Stomach smooth muscle (tissue), 2 donors: Measurements from ENCODE around the gene PPM1B.
"Not testable (repeated sequence)": the region's sequence is repeated elsewhere in the genome, so short reads cannot be mapped to it uniquely, and the experiment has no call there.

ENCODE experiments used
- H3K27ac ChIP-seq: one replicate; pipeline ENCODE4 v1.7.0; 2013; ENCODE audit warnings: mild to moderate bottlenecking, low read length, inconsistent platforms
- H3K27me3 ChIP-seq, 2 donors: one replicate each; pipeline ENCODE4 v1.7.0; 2013; ENCODE audit warnings: low read length in 2 of 2; ENCODE audit not compliant: insufficient read depth in 2 of 2, control insufficient read depth in 1 of 2
- H3K36me3 ChIP-seq, 2 donors: one replicate each; pipeline ENCODE4 v1.7.0; 2013; ENCODE audit warnings: low read length in 2 of 2; ENCODE audit not compliant: control insufficient read depth in 2 of 2, insufficient read depth in 2 of 2
- H3K4me1 ChIP-seq: one replicate; pipeline ENCODE4 v1.7.0; 2013; ENCODE audit warnings: low read length; ENCODE audit not compliant: control insufficient read depth, insufficient read depth
- H3K4me3 ChIP-seq, 2 donors: one replicate each; pipeline ENCODE4 v1.7.0; 2013; ENCODE audit warnings: low read length in 2 of 2
- H3K9ac ChIP-seq, 2 donors: one replicate each; pipeline ENCODE4 v1.7.0; 2013; ENCODE audit warnings: low read length in 2 of 2, mild to moderate bottlenecking in 1 of 2
- H3K9me3 ChIP-seq, 2 donors: one replicate each; pipeline ENCODE4 v1.7.0; 2013; ENCODE audit warnings: low read length in 2 of 2; ENCODE audit not compliant: control insufficient read depth in 2 of 2
- donor health status: healthy.
- donor health status: Pancreatic carcinoma.

The PPM1B gene

DNA sequence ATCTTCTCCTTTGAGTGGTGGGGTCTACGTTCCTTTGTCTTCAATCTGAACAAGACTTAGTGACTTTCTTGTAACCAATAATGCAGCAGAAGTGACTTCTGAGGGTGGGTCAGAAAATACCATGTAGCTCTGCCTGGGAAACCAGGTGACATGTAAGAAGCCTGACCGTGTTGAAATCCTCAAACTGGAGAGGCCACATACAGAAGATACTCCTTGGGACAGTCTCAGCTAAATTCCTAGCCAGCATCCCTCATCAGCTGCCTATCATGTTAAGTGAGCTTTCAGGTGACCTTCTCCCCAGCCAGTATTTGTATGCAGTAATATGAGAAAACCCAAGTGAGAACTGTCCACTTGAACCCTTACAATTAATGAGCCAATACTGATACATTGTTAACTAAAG is 27.0 kb downstream of the PPM1B start:
- Histone ChIP-seq H3K27ac (no peak overlapping the region), H3K36me3 (no peaks in the 10 kb centered on the region), H3K9me3 (no peaks in the 10 kb centered on the region), H3K4me3 (no peak overlapping the region), H3K27me3 (no peaks in the 10 kb centered on the region), H3K4me1 (no peaks in the 10 kb centered on the region), H3K9ac (no peak overlapping the region)

DNA sequence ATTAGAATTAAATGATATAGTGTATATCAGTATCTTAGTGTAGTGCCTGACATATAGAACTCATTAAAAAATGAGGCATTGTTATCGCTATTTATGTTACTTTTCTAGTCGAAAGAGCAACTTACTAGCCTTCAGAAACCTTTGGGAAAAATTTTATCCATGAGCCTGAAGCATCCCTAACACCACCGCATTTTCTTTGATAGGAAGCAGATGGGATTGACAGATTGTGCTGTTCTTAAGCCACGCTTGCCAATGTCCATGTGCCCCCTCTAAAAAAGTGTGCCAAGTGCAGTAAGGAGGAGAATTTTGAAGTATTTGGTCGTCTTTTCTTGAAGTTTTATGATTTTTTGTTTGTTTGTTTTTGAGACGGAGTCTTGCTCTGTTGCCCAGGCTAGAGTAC is 29.1 kb downstream of the PPM1B start:
- Histone ChIP-seq H3K27me3 (no peaks in the 10 kb centered on the region), H3K4me1 (no peaks in the 10 kb centered on the region), H3K27ac (no peak overlapping the region), H3K9ac (no peak overlapping the region), H3K36me3 (peaks cover 0 to 3% of the 10 kb centered on the region in 2 donors), H3K4me3 (no peak overlapping the region), H3K9me3 (no peaks in the 10 kb centered on the region)

- Histone ChIP-seq H3K27me3 (no peaks in the 10 kb centered on the region), H3K9ac (no peak overlapping the region), H3K27ac (no peak overlapping the region), H3K4me1 (no peaks in the 10 kb centered on the region), H3K4me3 (no peak overlapping the region), H3K9me3 (no peaks in the 10 kb centered on the region), H3K36me3 (peaks cover 0 to 3% of the 10 kb centered on the region in 2 donors)
Observed at GRCh38 chr2:44200011-44200410, 31.3 kb downstream of the PPM1B start.

- H3K4me1 ChIP-seq: no peaks in the 10 kb centered on the region
- H3K36me3 ChIP-seq: peaks cover 0 to 3% of the 10 kb centered on the region in 2 donors
- H3K9ac ChIP-seq: no peak overlapping the region
- no peaks in the 10 kb centered on the region for H3K9me3 ChIP-seq
- no peaks in the 10 kb centered on the region for H3K27me3 ChIP-seq
- no peak overlapping the region for H3K4me3 ChIP-seq
- no peak overlapping the region for H3K27ac ChIP-seq
Observed at GRCh38 chr2:44200759-44201158, 32.1 kb downstream of the PPM1B start.

- no peak overlapping the region for H3K9ac ChIP-seq
- no peaks in the 10 kb centered on the region for H3K27me3 ChIP-seq
- H3K36me3 ChIP-seq: peaks cover 0 to 3% of the 10 kb centered on the region in 2 donors
- H3K27ac ChIP-seq: no peak overlapping the region
- no peaks in the 10 kb centered on the region for H3K9me3 ChIP-seq
- no peak overlapping the region for H3K4me3 ChIP-seq
- H3K4me1 ChIP-seq: no peaks in the 10 kb centered on the region
Observed at GRCh38 chr2:44201648-44202165, 33.0 kb downstream of the PPM1B start.

DNA sequence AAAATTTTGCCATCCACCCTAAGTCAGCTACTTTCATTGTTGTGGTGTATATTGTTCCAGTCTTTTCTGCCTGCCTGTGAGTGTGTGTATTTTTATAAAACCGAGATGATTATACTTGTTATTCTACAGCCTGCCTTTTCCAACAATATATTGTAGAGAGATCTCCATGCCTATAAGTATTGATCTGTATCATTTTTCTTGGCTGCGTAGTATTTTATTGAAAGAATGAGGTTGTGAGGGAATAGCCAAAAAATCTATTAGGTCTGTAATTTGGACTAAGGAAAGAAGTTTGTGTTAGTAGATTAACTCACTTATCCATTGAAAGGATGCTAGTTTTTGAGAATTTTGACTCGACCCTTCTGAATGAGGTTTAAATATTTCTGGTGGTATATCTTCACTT is 34.9 kb downstream of the PPM1B start:
- H3K4me3 ChIP-seq: no peak overlapping the region
- H3K27me3 ChIP-seq: no peaks in the 10 kb centered on the region
- H3K9me3 ChIP-seq: no peaks in the 10 kb centered on the region
- no peak overlapping the region for H3K9ac ChIP-seq
- H3K36me3 ChIP-seq: peaks cover 0 to 3% of the 10 kb centered on the region in 2 donors
- no peak overlapping the region for H3K27ac ChIP-seq
- no peaks in the 10 kb centered on the region for H3K4me1 ChIP-seq

DNA sequence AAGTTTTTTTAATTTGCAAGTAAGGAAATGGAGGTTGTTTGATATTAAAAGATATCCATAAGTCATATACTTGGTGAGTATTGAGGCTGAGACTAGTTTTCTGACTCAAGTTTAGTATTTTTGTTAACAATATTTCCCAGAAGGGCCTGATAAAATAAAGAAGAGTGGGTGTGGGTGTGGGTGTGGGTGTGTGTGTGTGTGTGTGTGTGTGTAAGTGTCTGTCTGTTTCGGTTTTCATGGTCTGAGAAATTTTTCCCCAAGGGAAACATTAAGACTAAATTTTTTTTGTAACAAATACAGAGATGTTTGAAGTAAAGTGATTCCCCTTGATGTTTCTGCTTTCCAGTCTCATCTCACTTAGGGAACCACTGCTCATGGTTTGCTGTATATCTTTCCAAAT is 36.5 kb downstream of the PPM1B start:
- H3K27ac ChIP-seq: no peak overlapping the region
- H3K9me3 ChIP-seq: no peaks in the 10 kb centered on the region
- no peak overlapping the region for H3K9ac ChIP-seq
- no peaks in the 10 kb centered on the region for H3K4me1 ChIP-seq
- H3K36me3 ChIP-seq: peaks cover 0 to 3% of the 10 kb centered on the region in 2 donors
- no peaks in the 10 kb centered on the region for H3K27me3 ChIP-seq
- no peak overlapping the region for H3K4me3 ChIP-seq

DNA sequence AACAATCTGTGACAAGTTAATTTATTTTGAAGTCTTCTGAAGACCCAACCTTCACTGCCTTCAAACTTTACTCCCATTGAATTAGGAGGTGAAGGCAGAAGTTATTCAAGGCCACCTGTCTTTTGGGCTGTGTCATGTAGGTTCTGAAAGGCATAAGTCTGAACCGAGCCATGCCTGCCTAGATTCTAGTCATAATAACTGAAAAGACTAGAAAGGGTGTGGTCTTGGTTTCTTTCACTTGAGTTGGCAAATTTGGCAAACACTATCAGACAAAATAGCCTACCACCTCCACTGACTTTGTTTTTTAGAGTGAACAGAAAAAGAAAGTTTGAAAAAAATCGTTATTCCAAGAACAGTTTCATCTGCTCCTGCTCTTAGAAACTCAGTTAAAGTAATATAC is 38.4 kb downstream of the PPM1B start:
- Histone ChIP-seq H3K9me3 (no peaks in the 10 kb centered on the region), H3K4me1 (no peaks in the 10 kb centered on the region), H3K4me3 (no peak overlapping the region), H3K9ac (no peak overlapping the region), H3K27ac (no peak overlapping the region), H3K36me3 (peaks cover 5 to 6% of the 10 kb centered on the region in 2 donors), H3K27me3 (no peaks in the 10 kb centered on the region)

DNA sequence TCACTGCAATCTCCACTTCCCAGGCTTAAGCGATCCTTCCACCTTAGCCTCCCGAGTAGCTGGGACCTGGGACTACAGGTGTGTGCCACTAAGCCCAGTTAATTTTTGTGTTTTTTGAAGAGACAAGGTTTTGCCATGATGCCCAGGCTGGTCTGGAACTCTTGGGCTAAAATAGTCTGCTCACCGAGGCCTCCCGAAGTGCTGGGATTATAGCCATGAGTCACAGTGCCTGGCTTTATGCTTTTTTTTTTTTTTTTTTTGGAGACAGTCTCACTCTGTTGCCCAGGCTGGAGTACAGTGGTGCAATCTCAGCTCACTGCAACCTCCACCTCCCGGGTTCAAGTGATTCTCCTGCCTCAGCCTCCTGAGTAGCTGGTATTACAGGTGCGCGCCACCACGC is 39.0 kb downstream of the PPM1B start:
- H3K4me3 ChIP-seq, H3K4me1 ChIP-seq, H3K9ac ChIP-seq, H3K27ac ChIP-seq, H3K9me3 ChIP-seq, H3K36me3 ChIP-seq, H3K27me3 ChIP-seq: not testable (repeated sequence)

- Histone ChIP-seq H3K4me3 (no peak overlapping the region), H3K9me3 (no peaks in the 10 kb centered on the region), H3K4me1 (no peaks in the 10 kb centered on the region), H3K27ac (no peak overlapping the region), H3K9ac (no peak overlapping the region), H3K36me3 (peaks cover 6 to 7% of the 10 kb centered on the region in 2 donors), H3K27me3 (no peaks in the 10 kb centered on the region)
Observed at GRCh38 chr2:44210362-44210761, 41.7 kb downstream of the PPM1B start.

- Histone ChIP-seq H3K27ac (no peak overlapping the region), H3K4me3 (no peak overlapping the region), H3K36me3 (peaks cover 6 to 7% of the 10 kb centered on the region in 2 donors), H3K27me3 (no peaks in the 10 kb centered on the region), H3K9ac (no peak overlapping the region), H3K9me3 (no peaks in the 10 kb centered on the region), H3K4me1 (no peaks in the 10 kb centered on the region)
Observed at GRCh38 chr2:44211183-44211582, 42.5 kb downstream of the PPM1B start.
